Sigmoid colon (tissue), 3 donors: ENCODE measurements around the gene IL1RAPL1.

Source experiments
- POLR2A ChIP-seq, 2 donors: fragments of 450-650 bp; IDR thresholded peaks; one replicate each; pipeline ENCODE4 v1.6.1; 2016; ENCODE audit warnings: antibody characterized with exemption in 2 of 2, mild to moderate bottlenecking in 2 of 2, moderate library complexity in 2 of 2
- TF ChIP-seq, protein P1 (sequence below), 4 experiments: fragments of 450-650 bp in 3 of 4; fragments of 200-600 bp in 1 of 4; IDR thresholded peaks; one replicate each; pipeline ENCODE4 v1.5.1; 2016 to 2019; ENCODE audit warnings: antibody characterized with exemption in 4 of 4, mild to moderate bottlenecking in 3 of 4, moderate library complexity in 2 of 4

DNA sequence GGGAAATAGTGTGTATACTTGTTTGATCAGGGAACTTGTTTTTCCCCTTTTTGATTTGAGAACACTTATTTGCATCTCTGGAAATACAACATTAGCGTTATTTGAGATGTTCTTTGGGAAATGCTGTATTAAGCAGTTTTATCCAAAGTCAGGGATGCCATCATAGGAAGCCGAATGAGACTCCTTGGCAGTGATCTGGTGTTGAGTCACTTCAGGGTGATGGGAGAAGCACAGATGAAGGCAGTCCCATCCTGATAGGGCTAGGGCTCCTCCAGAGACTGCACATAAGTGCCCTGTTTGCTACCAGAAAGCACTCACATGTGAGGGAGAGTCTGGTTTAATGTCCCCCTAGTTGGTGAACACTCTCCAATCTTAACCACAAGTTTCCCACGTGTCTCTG lies 62.3 kb downstream of the IL1RAPL1 start:
- TF ChIP-seq POLR2A (IDR thresholded peaks at IDR 0.05): no peak
- TF ChIP-seq, protein P1, sequence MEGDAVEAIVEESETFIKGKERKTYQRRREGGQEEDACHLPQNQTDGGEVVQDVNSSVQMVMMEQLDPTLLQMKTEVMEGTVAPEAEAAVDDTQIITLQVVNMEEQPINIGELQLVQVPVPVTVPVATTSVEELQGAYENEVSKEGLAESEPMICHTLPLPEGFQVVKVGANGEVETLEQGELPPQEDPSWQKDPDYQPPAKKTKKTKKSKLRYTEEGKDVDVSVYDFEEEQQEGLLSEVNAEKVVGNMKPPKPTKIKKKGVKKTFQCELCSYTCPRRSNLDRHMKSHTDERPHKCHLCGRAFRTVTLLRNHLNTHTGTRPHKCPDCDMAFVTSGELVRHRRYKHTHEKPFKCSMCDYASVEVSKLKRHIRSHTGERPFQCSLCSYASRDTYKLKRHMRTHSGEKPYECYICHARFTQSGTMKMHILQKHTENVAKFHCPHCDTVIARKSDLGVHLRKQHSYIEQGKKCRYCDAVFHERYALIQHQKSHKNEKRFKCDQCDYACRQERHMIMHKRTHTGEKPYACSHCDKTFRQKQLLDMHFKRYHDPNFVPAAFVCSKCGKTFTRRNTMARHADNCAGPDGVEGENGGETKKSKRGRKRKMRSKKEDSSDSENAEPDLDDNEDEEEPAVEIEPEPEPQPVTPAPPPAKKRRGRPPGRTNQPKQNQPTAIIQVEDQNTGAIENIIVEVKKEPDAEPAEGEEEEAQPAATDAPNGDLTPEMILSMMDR (IDR thresholded peaks at IDR 0.05): no peak
